MM.1S (cell line): Measurements from ENCODE around the gene PHACTR1.

ENCODE experiments used
- CTCF ChIP-seq: fragments of 300-600 bp; sonication (generic); IDR thresholded peaks from 2 replicates; pipeline ENCODE4 v1.5.1; 2016; ENCODE audit warnings: antibody characterized with exemption, low read length, mixed read lengths
- EZH2 ChIP-seq: fragments of 300-600 bp; sonication (generic); optimal IDR thresholded peaks from 2 replicates; pipeline ENCODE3; 2017; ENCODE audit warnings: low read depth, mild to moderate bottlenecking, antibody characterized with exemption, low read length, mixed read lengths
- EZH2phosphoT487 ChIP-seq: fragments of 300-600 bp; sonication (generic); IDR thresholded peaks from 2 replicates; pipeline ENCODE4 v1.6.1; 2018; ENCODE audit warnings: antibody characterized with exemption, low read length

GRCh38 chr6:12884983-12885382 is 168.4 kb downstream of the PHACTR1 start:
- TF ChIP-seq CTCF = no peak
- TF ChIP-seq EZH2phosphoT487 = no peak
- no peak for TF ChIP-seq EZH2
